SK-N-SH treated with all-trans-retinoic acid at 6 μM for 48 hours (cell line): ENCODE data around the gene LAMC1.

Source experiments
- ATAC-seq: fragments of 200-7000 bp; cut with Tn5 transposase; 3 replicates; pipeline ENCODE4 v1.9.1; 2020; ENCODE audit warnings: mild to moderate bottlenecking, moderate library complexity
- ARNTL ChIP-seq: fragments of 450-650 bp; formaldehyde crosslinking; IDR thresholded peaks from 2 replicates; pipeline ENCODE4 v1.5.0; 2020; ENCODE audit warnings: low read depth, mild to moderate bottlenecking, moderate library complexity, borderline replicate concordance
- BACH2 ChIP-seq: fragments of 250-450 bp; sonication (Bioruptor Pico); IDR thresholded peaks from 2 replicates; pipeline ENCODE4 v1.9.0; 2021; ENCODE audit warnings: mild to moderate bottlenecking, borderline replicate concordance
- ESRRG ChIP-seq: fragments of 250-450 bp; sonication (Bioruptor Pico); IDR thresholded peaks from 2 replicates; pipeline ENCODE4 v1.6.1; 2021; ENCODE audit warnings: mild to moderate bottlenecking
- GLIS3 ChIP-seq: fragments of 250-450 bp; sonication (Bioruptor Pico); IDR thresholded peaks from 2 replicates; pipeline ENCODE4 v1.5.0; 2020; ENCODE audit warnings: mild to moderate bottlenecking, moderate library complexity
- ISL1 ChIP-seq: fragments of 250-450 bp; sonication (Bioruptor Pico); IDR thresholded peaks from 2 replicates; pipeline ENCODE4 v2.1.2; 2022; ENCODE audit warnings: mild to moderate bottlenecking, moderate library complexity
- OSR1 ChIP-seq: fragments of 250-450 bp; sonication (Bioruptor Pico); IDR thresholded peaks from 2 replicates; pipeline ENCODE4 v1.8.0; 2022; ENCODE audit warnings: moderate library complexity, mild to moderate bottlenecking, inconsistent platforms
- PATZ1 ChIP-seq: fragments of 250-450 bp; sonication (Bioruptor Pico); IDR thresholded peaks from 2 replicates; pipeline ENCODE4 v1.8.0; 2020; ENCODE audit warnings: mild to moderate bottlenecking, moderate library complexity, borderline replicate concordance
- POU6F1 ChIP-seq: fragments of 250-450 bp; sonication (Bioruptor Pico); IDR thresholded peaks from 2 replicates; pipeline ENCODE4 v1.8.0; 2021; ENCODE audit warnings: low read depth, mild to moderate bottlenecking, moderate library complexity, borderline replicate concordance
- PPARA ChIP-seq: fragments of 250-450 bp; sonication (Bioruptor Pico); IDR thresholded peaks from 2 replicates; pipeline ENCODE4 v1.5.0; 2020; ENCODE audit warnings: mild to moderate bottlenecking, borderline replicate concordance
- RARB ChIP-seq: fragments of 250-450 bp; sonication (Bioruptor Pico); IDR thresholded peaks from 2 replicates; pipeline ENCODE4 v1.8.0; 2021; ENCODE audit warnings: mild to moderate bottlenecking, moderate library complexity
- SNAI2 ChIP-seq: fragments of 250-450 bp; sonication (Bioruptor Pico); IDR thresholded peaks from 2 replicates; pipeline ENCODE4 v1.5.0; 2020; ENCODE audit warnings: mild to moderate bottlenecking, moderate library complexity
- TCF4 ChIP-seq: fragments of 250-450 bp; sonication (Bioruptor Pico); IDR thresholded peaks from 2 replicates; pipeline ENCODE4 v1.8.0; 2021; ENCODE audit warnings: mild to moderate bottlenecking, moderate library complexity, borderline replicate concordance
- TOX ChIP-seq: fragments of 250-450 bp; sonication (Bioruptor Pico); IDR thresholded peaks from 2 replicates; pipeline ENCODE4 v1.8.0; 2021; ENCODE audit warnings: mild to moderate bottlenecking, moderate library complexity, borderline replicate concordance
- TSHZ2 ChIP-seq: fragments of 250-450 bp; sonication (Bioruptor Pico); IDR thresholded peaks from 2 replicates; pipeline ENCODE4 v1.5.0; 2020; ENCODE audit warnings: mild to moderate bottlenecking, moderate library complexity
- ZC3H10 ChIP-seq: fragments of 250-450 bp; sonication (Bioruptor Pico); IDR thresholded peaks from 2 replicates; pipeline ENCODE4 v1.5.1; 2021; ENCODE audit warnings: mild to moderate bottlenecking, moderate library complexity
- ZFP3 ChIP-seq: fragments of 250-450 bp; sonication (Bioruptor Pico); IDR thresholded peaks from 2 replicates; pipeline ENCODE4 v1.5.0; 2020; ENCODE audit warnings: mild to moderate bottlenecking, moderate library complexity
- ZFP30 ChIP-seq: fragments of 450-650 bp; formaldehyde crosslinking; IDR thresholded peaks from 2 replicates; pipeline ENCODE4 v1.5.0; 2022; ENCODE audit warnings: mild to moderate bottlenecking, moderate library complexity
- ZNF70 ChIP-seq: fragments of 450-650 bp; formaldehyde crosslinking; IDR thresholded peaks from 2 replicates; pipeline ENCODE4 v1.5.0; 2020; ENCODE audit warnings: mild to moderate bottlenecking, moderate library complexity
- ZNF8 ChIP-seq: fragments of 450-650 bp; formaldehyde crosslinking; IDR thresholded peaks from 2 replicates; pipeline ENCODE4 v1.5.0; 2020; ENCODE audit warnings: mild to moderate bottlenecking, moderate library complexity
- TF ChIP-seq, protein P1 (sequence below): fragments of 250-450 bp; sonication (Bioruptor Pico); IDR thresholded peaks from 2 replicates; pipeline ENCODE4 v1.5.1; 2021; ENCODE audit warnings: mild to moderate bottlenecking, moderate library complexity

Gene LAMC1

GRCh38 chr1:182998482-182998881, 24.7 kb upstream of the LAMC1 start:
- TF ChIP-seq POU6F1 (CRISPR knock-in tag), result no peak
- TF ChIP-seq BACH2, result no peak
- no peak for TF ChIP-seq ZNF8 (CRISPR knock-in tag)
- TF ChIP-seq ARNTL, result no peak
- TF ChIP-seq ZFP3 (CRISPR knock-in tag), result no peak
- TF ChIP-seq PATZ1, result no peak
- no peak for TF ChIP-seq ZNF70
- no peak for TF ChIP-seq TCF4
- no peak for TF ChIP-seq OSR1 (CRISPR knock-in tag)
- TF ChIP-seq GLIS3, result no peak
- TF ChIP-seq TOX (CRISPR knock-in tag), result no peak
- no peak for TF ChIP-seq ZC3H10 (CRISPR knock-in tag)
- TF ChIP-seq SNAI2 (CRISPR knock-in tag), result no peak
- TF ChIP-seq TSHZ2, result no peak
- TF ChIP-seq ISL1 (CRISPR knock-in tag), result no peak
- TF ChIP-seq, protein P1, sequence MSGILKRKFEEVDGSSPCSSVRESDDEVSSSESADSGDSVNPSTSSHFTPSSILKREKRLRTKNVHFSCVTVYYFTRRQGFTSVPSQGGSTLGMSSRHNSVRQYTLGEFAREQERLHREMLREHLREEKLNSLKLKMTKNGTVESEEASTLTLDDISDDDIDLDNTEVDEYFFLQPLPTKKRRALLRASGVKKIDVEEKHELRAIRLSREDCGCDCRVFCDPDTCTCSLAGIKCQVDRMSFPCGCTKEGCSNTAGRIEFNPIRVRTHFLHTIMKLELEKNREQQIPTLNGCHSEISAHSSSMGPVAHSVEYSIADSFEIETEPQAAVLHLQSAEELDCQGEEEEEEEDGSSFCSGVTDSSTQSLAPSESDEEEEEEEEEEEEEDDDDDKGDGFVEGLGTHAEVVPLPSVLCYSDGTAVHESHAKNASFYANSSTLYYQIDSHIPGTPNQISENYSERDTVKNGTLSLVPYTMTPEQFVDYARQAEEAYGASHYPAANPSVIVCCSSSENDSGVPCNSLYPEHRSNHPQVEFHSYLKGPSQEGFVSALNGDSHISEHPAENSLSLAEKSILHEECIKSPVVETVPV (CRISPR knock-in tag), result no peak
- TF ChIP-seq RARB (CRISPR knock-in tag), result no peak
- no peak for ATAC-seq

DNA sequence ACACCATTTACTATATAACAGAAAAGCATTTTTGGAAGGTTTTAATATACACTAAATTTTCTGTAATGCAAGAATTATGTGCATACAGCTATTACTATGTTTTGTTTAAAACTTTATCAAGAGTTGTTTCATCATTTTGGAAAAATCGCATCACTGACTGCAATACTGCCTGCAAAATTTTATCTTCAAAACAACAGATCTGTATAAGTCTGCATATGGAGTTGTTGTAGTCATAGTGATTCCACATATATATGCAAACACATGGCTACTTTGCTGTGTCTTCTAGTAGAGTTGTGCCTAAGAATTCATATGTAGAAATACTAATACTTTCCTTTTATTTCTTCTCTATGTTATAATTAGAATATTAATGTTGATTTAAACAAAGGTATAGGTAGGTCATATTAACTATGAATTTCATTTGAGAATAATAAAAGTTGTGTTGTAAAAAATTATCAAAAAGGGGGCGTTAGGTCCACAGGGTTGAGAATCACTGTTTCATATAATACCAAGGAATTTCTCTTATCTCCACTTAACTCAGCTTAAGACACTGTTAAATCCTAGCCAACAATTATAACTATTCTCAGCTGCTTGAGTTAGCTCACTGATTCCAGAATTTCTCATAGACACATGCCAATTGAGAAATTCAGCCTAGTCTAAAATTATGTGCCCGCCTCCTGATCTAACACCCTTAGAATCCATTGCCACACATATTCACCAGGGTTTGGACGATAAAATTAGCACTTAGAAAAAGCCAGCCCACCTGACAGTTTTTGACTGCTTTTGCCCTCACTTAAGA, 22.9 kb upstream of the LAMC1 start:
- TF ChIP-seq ESRRG (no peak), ZFP30 (CRISPR knock-in tag) (no peak), GLIS3 (no peak), SNAI2 (CRISPR knock-in tag) (no peak), TCF4 (no peak), ZNF70 (no peak), TOX (CRISPR knock-in tag) (no peak), ZNF8 (CRISPR knock-in tag) (no peak), ISL1 (CRISPR knock-in tag) (no peak), POU6F1 (CRISPR knock-in tag) (no peak), BACH2 (no peak), RARB (CRISPR knock-in tag) (no peak), PATZ1 (no peak), OSR1 (CRISPR knock-in tag) (no peak), PPARA (CRISPR knock-in tag) (no peak)
- no peak for ATAC-seq
